ENCODE measurements around the gene APOL2. TPM values are rescaled to one million over a fixed set of nuclear protein-coding genes. Genes with fewer than 3 reads are reported as not detected.

Gene APOL2
- total RNA-seq, 1 experiment from 2014 or later, result 10.0 TPM

DNA sequence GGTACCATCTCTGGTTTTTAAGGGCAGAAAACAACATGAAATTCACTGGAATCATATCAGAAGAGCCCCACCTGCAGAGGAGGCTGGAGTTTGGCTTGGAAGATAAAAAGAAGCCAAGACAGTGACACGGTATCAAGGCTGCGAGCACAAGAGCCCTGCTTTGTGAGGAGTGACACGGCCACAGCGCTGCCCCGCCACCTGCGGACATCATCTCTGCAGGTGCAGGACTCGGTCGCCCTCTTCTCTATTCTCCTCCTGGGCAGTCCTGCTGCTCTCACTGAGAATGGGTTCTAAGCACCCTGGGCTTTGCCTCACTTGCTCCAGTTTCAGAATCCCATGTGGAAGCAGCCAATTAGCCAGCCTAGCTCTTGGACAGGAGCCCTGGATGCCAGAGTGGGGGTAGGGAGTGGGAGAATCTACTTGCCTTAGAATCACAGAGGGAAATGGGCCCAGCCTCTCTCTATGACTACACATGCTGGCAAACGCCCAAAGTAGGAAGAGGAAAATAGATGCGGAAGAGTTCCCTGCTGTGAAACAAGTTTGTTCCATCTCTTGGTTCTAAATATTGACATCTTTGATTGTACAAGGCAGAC is 54.8 kb downstream of the APOL2 start:
- ChIA-PET CTCF (interaction anchor here (0.6 kb wide), 1 partner anchor 39 kb away, joined by 3 read pairs; no protein-coding TSS in a partner anchor), POLR2A (no interaction called here)
- no TSS peak for BruUV-seq (replicated peaks)
- H3K4me3 Mint-ChIP-seq (ENCODE audit: unreplicated experiment), result no peak overlapping the region
- no peaks in the 10 kb centered on the region for H3K27me3 Mint-ChIP-seq (ENCODE audit: insufficient read depth, unreplicated experiment)
- no peaks in the 10 kb centered on the region for H3K9me3 Mint-ChIP-seq (ENCODE audit: unreplicated experiment)
- H3K4me3 ChIP-seq (ENCODE audit: low read depth, low read length), result no peak overlapping the region
- H3K4me1 Mint-ChIP-seq (ENCODE audit: low read depth, unreplicated experiment), result no peaks in the 10 kb centered on the region
- TF ChIP-seq, protein P1, sequence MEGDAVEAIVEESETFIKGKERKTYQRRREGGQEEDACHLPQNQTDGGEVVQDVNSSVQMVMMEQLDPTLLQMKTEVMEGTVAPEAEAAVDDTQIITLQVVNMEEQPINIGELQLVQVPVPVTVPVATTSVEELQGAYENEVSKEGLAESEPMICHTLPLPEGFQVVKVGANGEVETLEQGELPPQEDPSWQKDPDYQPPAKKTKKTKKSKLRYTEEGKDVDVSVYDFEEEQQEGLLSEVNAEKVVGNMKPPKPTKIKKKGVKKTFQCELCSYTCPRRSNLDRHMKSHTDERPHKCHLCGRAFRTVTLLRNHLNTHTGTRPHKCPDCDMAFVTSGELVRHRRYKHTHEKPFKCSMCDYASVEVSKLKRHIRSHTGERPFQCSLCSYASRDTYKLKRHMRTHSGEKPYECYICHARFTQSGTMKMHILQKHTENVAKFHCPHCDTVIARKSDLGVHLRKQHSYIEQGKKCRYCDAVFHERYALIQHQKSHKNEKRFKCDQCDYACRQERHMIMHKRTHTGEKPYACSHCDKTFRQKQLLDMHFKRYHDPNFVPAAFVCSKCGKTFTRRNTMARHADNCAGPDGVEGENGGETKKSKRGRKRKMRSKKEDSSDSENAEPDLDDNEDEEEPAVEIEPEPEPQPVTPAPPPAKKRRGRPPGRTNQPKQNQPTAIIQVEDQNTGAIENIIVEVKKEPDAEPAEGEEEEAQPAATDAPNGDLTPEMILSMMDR (IDR thresholded peaks at IDR 0.05; ENCODE audit: insufficient read depth in 1 of 2, low read depth in 1 of 2, low read length in 1 of 2, severe bottlenecking in 1 of 2, unreplicated experiment in 1 of 2), result no peak
- H3K36me3 ChIP-seq (ENCODE audit: control insufficient read depth, insufficient read depth, low read length), result no peaks in the 10 kb centered on the region
- no peak overlapping the region for H3K27ac Mint-ChIP-seq (ENCODE audit: unreplicated experiment)
- H3K4me1 ChIP-seq, result no peaks in the 10 kb centered on the region
- intact Hi-C loops (cut with micrococcal nuclease; ENCODE audit: unreplicated experiment), result loop anchor here (5.0 kb wide), 1 partner anchor 38 kb away; no protein-coding TSS in a partner anchor
- H3K9me3 ChIP-seq, result no peaks in the 10 kb centered on the region
- DNase-seq, result no peak
- no peaks in the 10 kb centered on the region for H3K27me3 ChIP-seq (replicated peaks; ENCODE audit: control insufficient read depth, insufficient read depth, low read length)
- no peaks in the 10 kb centered on the region for H3K36me3 Mint-ChIP-seq (ENCODE audit: insufficient read depth, unreplicated experiment)

DNA sequence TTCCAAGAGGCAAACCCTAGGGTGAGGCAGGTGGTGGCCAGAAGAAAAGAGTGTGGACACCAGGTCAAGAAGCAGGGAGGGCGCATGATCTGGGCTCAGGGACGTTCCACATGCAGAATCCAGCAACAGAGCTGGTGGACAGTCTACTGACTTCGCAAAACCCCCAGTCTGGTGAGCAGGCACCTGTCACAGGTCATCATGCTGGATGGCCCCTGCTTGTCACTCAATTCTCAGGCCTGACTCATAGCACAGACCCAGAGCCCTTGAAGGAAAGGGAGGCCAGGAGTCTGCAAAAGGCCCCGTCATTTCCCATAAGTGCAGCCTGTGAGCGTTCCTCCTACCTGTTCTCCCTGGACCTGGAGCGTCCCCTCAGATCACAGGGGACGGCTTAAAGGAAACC is 55.9 kb downstream of the APOL2 start:
- DNase-seq, result no peak
- Histone ChIP-seq H3K9me3 (no peaks in the 10 kb centered on the region), H3K4me3 (ENCODE audit: low read depth, low read length) (no peak overlapping the region), H3K4me1 (no peaks in the 10 kb centered on the region), H3K36me3 (ENCODE audit: control insufficient read depth, insufficient read depth, low read length) (no peaks in the 10 kb centered on the region), H3K27me3 (replicated peaks; ENCODE audit: control insufficient read depth, insufficient read depth, low read length) (no peaks in the 10 kb centered on the region)
- no peaks in the 10 kb centered on the region for H3K36me3 Mint-ChIP-seq (ENCODE audit: insufficient read depth, unreplicated experiment)
- no peaks in the 10 kb centered on the region for H3K9me3 Mint-ChIP-seq (ENCODE audit: unreplicated experiment)
- H3K27ac Mint-ChIP-seq (ENCODE audit: unreplicated experiment), result no peak overlapping the region
- ChIA-PET POLR2A (no interaction called here), CTCF (interaction anchor here (2.4 kb wide), 1 partner anchor 38 kb away, joined by 8 read pairs; no protein-coding TSS in a partner anchor)
- no peaks in the 10 kb centered on the region for H3K4me1 Mint-ChIP-seq (ENCODE audit: low read depth, unreplicated experiment)
- H3K4me3 Mint-ChIP-seq (ENCODE audit: unreplicated experiment), result no peak overlapping the region
- BruUV-seq (replicated peaks), result no TSS peak
- H3K27me3 Mint-ChIP-seq (ENCODE audit: insufficient read depth, unreplicated experiment), result no peaks in the 10 kb centered on the region
- intact Hi-C loops (cut with micrococcal nuclease; ENCODE audit: unreplicated experiment), result loop anchor here (5.0 kb wide), 1 partner anchor 39 kb away; no protein-coding TSS in a partner anchor
- TF ChIP-seq, protein P1 (IDR thresholded peaks at IDR 0.05; ENCODE audit: insufficient read depth in 1 of 2, low read depth in 1 of 2, low read length in 1 of 2, severe bottlenecking in 1 of 2, unreplicated experiment in 1 of 2), result no peak

DNA sequence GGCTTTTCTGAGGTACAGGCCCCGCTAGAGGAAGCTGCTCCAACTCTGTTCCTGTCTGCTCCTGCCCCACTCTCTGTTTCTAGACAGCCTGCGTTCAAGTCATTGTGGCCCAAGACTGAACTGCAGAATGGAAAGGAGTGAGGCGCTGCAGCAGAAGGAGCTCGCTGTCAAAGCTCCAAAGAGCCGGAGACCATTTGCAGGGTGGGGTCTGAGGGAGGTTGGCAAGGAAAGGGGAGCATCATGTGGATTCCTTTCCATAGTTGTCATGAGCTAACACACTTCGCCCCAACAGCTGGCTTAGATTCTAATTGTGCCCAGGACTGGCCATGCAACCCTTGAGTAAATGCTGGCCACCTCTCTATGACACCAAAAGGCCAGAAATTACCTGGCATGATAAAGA is 56.5 kb downstream of the APOL2 start:
- DNase-seq, result no peak
- TF ChIP-seq, protein P1 (IDR thresholded peaks at IDR 0.05; ENCODE audit: insufficient read depth in 1 of 2, low read depth in 1 of 2, low read length in 1 of 2, severe bottlenecking in 1 of 2, unreplicated experiment in 1 of 2), result no peak
- intact Hi-C loops (cut with micrococcal nuclease; ENCODE audit: unreplicated experiment), result loop anchor here (5.0 kb wide), 1 partner anchor 39 kb away; no protein-coding TSS in a partner anchor
- Histone ChIP-seq H3K4me3 (ENCODE audit: low read depth, low read length) (no peak overlapping the region), H3K4me1 (no peaks in the 10 kb centered on the region), H3K9me3 (no peaks in the 10 kb centered on the region), H3K27me3 (replicated peaks; ENCODE audit: control insufficient read depth, insufficient read depth, low read length) (no peaks in the 10 kb centered on the region), H3K36me3 (ENCODE audit: control insufficient read depth, insufficient read depth, low read length) (no peaks in the 10 kb centered on the region)
- Mint-ChIP-seq H3K27ac (ENCODE audit: unreplicated experiment) (no peak overlapping the region), H3K9me3 (ENCODE audit: unreplicated experiment) (no peaks in the 10 kb centered on the region), H3K4me1 (ENCODE audit: low read depth, unreplicated experiment) (no peaks in the 10 kb centered on the region), H3K4me3 (ENCODE audit: unreplicated experiment) (no peak overlapping the region), H3K36me3 (ENCODE audit: insufficient read depth, unreplicated experiment) (no peaks in the 10 kb centered on the region), H3K27me3 (ENCODE audit: insufficient read depth, unreplicated experiment) (no peaks in the 10 kb centered on the region)
- ChIA-PET CTCF (interaction anchor here (2.4 kb wide), 1 partner anchor 38 kb away, joined by 8 read pairs; no protein-coding TSS in a partner anchor), POLR2A (no interaction called here)
- no TSS peak for BruUV-seq (replicated peaks)
